Endothelial cell of umbilical vein (primary cell): Measurements from ENCODE around the gene CCSER1. TPM values are rescaled to one million over a fixed set of nuclear protein-coding genes. Genes with fewer than 3 reads are reported as not detected.

Source experiments
- BruUV-seq: library from RNA; stranded (reverse); fragments of 400-500 nt; replicated peaks from 2 replicates; lab custom pipeline; 2021; lab: Mats Ljungman, UMichigan
- CTCF ChIA-PET: fragments of 300-600, 350-600 bp; sonication (Branson Sonifier 250); formaldehyde crosslinking; loops from one replicate; lab custom pipeline; 2021; ENCODE audit warnings: antibody characterized with exemption, inconsistent platforms; lab: Charles Lee
- POLR2A ChIA-PET: fragments of 300-600, 350-600 bp; sonication (Branson Sonifier 250); formaldehyde crosslinking; loops from one replicate; lab custom pipeline; 2021; ENCODE audit warnings: antibody characterized with exemption, inconsistent platforms; lab: Charles Lee
- DNase-seq: peaks from one replicate; pipeline ENCODE4 v3.0.0-alpha.2; 2011; ENCODE audit warnings: low read depth, low spot score
- FAIRE-seq: peaks from 2 replicates; lab custom pipeline; 2011; peaks lifted over from hg19 to GRCh38; lab: Jason Lieb, UNC
- H2AFZ ChIP-seq: 2 replicates; pipeline ENCODE4 v1.6.0; 2012; ENCODE audit warnings: low read depth, low read length, control low read depth, inconsistent platforms
- H3K27ac ChIP-seq: 2 replicates; pipeline ENCODE4 v1.5.1; 2011; ENCODE audit warnings: low read depth, mild to moderate bottlenecking, control low read depth, low read length, moderate library complexity; ENCODE audit not compliant: insufficient read depth
- H3K27me3 ChIP-seq, 2 experiments: 2 replicates each; pipeline versions ENCODE4 v1.6.0 to v1.6.1; 2011; ENCODE audit warnings: low read length in 2 of 2, mixed read lengths in 1 of 2; ENCODE audit not compliant: control insufficient read depth in 2 of 2, insufficient read depth in 2 of 2
- H3K36me3 ChIP-seq, 2 experiments: 2 replicates in 1 of 2; 3 replicates in 1 of 2; pipeline ENCODE4 v1.5.1; 2011; ENCODE audit warnings: low read length in 2 of 2, mild to moderate bottlenecking in 1 of 2, moderate library complexity in 1 of 2; ENCODE audit not compliant: control insufficient read depth in 2 of 2, insufficient read depth in 2 of 2; ENCODE audit errors: extremely low read depth in 1 of 2
- H3K4me1 ChIP-seq: 3 replicates; pipeline ENCODE4 v1.5.1; 2011; ENCODE audit warnings: mild to moderate bottlenecking, low read length; ENCODE audit not compliant: control insufficient read depth, insufficient read depth; ENCODE audit errors: extremely low read depth
- H3K4me2 ChIP-seq: 2 replicates; pipeline ENCODE4 v1.6.1; 2011; ENCODE audit warnings: low read length, control low read depth, mixed read lengths; ENCODE audit not compliant: insufficient read depth
- H3K4me3 ChIP-seq, 3 experiments: fragments of 200-600 bp in 1 of 3; sonication (generic), shearing (Covaris generic) in 1 of 3; replicated peaks in 1 of 3; 2 replicates each; pipeline ENCODE4 v1.5.1; 2011 to 2016; ENCODE audit warnings: control low read depth in 3 of 3, low read length in 3 of 3, mild to moderate bottlenecking in 2 of 3, inconsistent platforms in 1 of 3, low read depth in 1 of 3, moderate library complexity in 1 of 3; ENCODE audit not compliant: insufficient read depth in 1 of 3
- H3K79me2 ChIP-seq: 2 replicates; pipeline ENCODE4 v1.6.0; 2012; ENCODE audit warnings: low read length, inconsistent platforms; ENCODE audit not compliant: control insufficient read depth, insufficient read depth
- H3K9ac ChIP-seq: replicated peaks from 2 replicates; pipeline ENCODE3; 2011; ENCODE audit warnings: low read length, control low read depth; ENCODE audit not compliant: insufficient read depth; ENCODE audit errors: extremely low read depth
- H3K9me1 ChIP-seq: replicated peaks from 3 replicates; pipeline ENCODE4 v1.6.0; 2011; ENCODE audit warnings: mild to moderate bottlenecking, low read length; ENCODE audit not compliant: control insufficient read depth, insufficient read depth; ENCODE audit errors: extremely low read depth
- H3K9me3 ChIP-seq: replicated peaks from 2 replicates; pipeline ENCODE4 v1.5.1; 2012; ENCODE audit warnings: low read length, inconsistent platforms; ENCODE audit not compliant: control insufficient read depth, insufficient read depth
- H4K20me1 ChIP-seq: replicated peaks from 2 replicates; pipeline ENCODE3; 2011; ENCODE audit warnings: mild to moderate bottlenecking, low read length; ENCODE audit not compliant: control insufficient read depth, insufficient read depth; ENCODE audit errors: extremely low read depth
- CTCF ChIP-seq, 2 donors: IDR thresholded peaks; 1 replicate in 1 of 2; 2 replicates in 1 of 2; pipeline ENCODE4 v1.5.1; 2011; ENCODE audit warnings: low read length in 2 of 2, mild to moderate bottlenecking in 2 of 2, moderate library complexity in 2 of 2, control low read depth in 1 of 2, inconsistent platforms in 1 of 2, low read depth in 1 of 2; ENCODE audit not compliant: insufficient read depth in 1 of 2; ENCODE audit errors: extremely low read depth in 1 of 2
- FOS ChIP-seq: IDR thresholded peaks from 2 replicates; pipeline ENCODE4 v1.6.1; 2011; ENCODE audit warnings: mild to moderate bottlenecking, low read length, moderate library complexity, borderline replicate concordance; ENCODE audit not compliant: insufficient read depth
- GATA2 ChIP-seq: IDR thresholded peaks from 2 replicates; pipeline ENCODE4 v1.7.0; 2011; ENCODE audit warnings: low read depth, mild to moderate bottlenecking, moderate library complexity, mixed read lengths, low read length; ENCODE audit not compliant: insufficient read length, insufficient read depth
- JUN ChIP-seq: IDR thresholded peaks from 2 replicates; pipeline ENCODE4 v1.6.1; 2011; ENCODE audit warnings: borderline replicate concordance, low read depth; ENCODE audit not compliant: insufficient read length, insufficient read depth
- MYC ChIP-seq: IDR thresholded peaks from one replicate; pipeline ENCODE4 v1.6.1; 2011; ENCODE audit warnings: mild to moderate bottlenecking, low read depth, low read length
- POLR2A ChIP-seq: IDR thresholded peaks from 2 replicates; pipeline ENCODE4 v1.6.1; 2012; ENCODE audit warnings: low read depth, mild to moderate bottlenecking, control low read depth, low read length
- POLR2AphosphoS5 ChIP-seq: IDR thresholded peaks from 2 replicates; pipeline ENCODE4 v1.6.1; 2012; ENCODE audit warnings: low read depth, mild to moderate bottlenecking, control low read depth, low read length, moderate library complexity; ENCODE audit not compliant: insufficient read depth
- dilution Hi-C: fragments of 300-500 bp; cut with MboI; formaldehyde crosslinking; loops from one replicate; pipeline ENCODE4 v1.15.0; 2019; ENCODE audit warnings: low sequenced_read_pairs; ENCODE audit not compliant: extremely low pct_ligation_motif_present
- intact Hi-C: fragments of 100-400 bp; cut with micrococcal nuclease; formaldehyde crosslinking; loops from one replicate; pipeline ENCODE4 v1.10.0; 2022
- polyA plus RNA-seq, 4 experiments: library from polyadenylated mRNA; depleted of rRNA in 3 of 4; stranded (reverse) in 3 of 4; unstranded in 1 of 4; fragments of >200 nt; gene quantifications; 2 replicates each; pipeline versions ENCODE4 v1.2.1 to v1.2.3, GENCODE V29; 2011 to 2012; ENCODE audit warnings: missing spikeins in 1 of 4
- total RNA-seq: library from RNA; stranded (reverse); gene quantifications from 2 replicates; pipeline ENCODE4 v1.2.3, GENCODE V29; 2021

The CCSER1 gene
- total and polyA plus RNA-seq, 2 donors (not counting 3 experiments of a cell fraction or from before 2014, with no cell fraction given): 0.11 to 1.8 TPM

GRCh38 chr4:90528551-90528950 lies 401.4 kb downstream of the CCSER1 start:
- no peak overlapping the region for H3K4me2 ChIP-seq
- H3K9ac ChIP-seq: no peak overlapping the region
- dilution Hi-C loops: no loop called here
- BruUV-seq: no TSS peak
- ChIA-PET CTCF (no interaction called here), POLR2A (no interaction called here)
- H3K9me3 ChIP-seq: no peaks in the 10 kb centered on the region
- TF ChIP-seq POLR2A: no peak
- TF ChIP-seq POLR2AphosphoS5: no peak
- no peak for TF ChIP-seq JUN
- intact Hi-C loops: no loop called here
- DNase-seq (no peak), FAIRE-seq (no peak)
- H3K4me1 ChIP-seq: no peaks in the 10 kb centered on the region
- H3K36me3 ChIP-seq: no peaks in the 10 kb centered on the region
- no peak overlapping the region for H3K4me3 ChIP-seq
- no peak overlapping the region for H2AFZ ChIP-seq
- H3K27me3 ChIP-seq: no peaks in the 10 kb centered on the region
- no peaks in the 10 kb centered on the region for H3K79me2 ChIP-seq
- no peaks in the 10 kb centered on the region for H4K20me1 ChIP-seq
- no peaks in the 10 kb centered on the region for H3K9me1 ChIP-seq
- H3K27ac ChIP-seq: no peak overlapping the region

GRCh38 chr4:90536408-90536807 lies 409.2 kb downstream of the CCSER1 start:
- Histone ChIP-seq H3K27me3 (no peaks in the 10 kb centered on the region), H3K79me2 (no peaks in the 10 kb centered on the region), H3K4me2 (no peak overlapping the region), H3K9me1 (no peaks in the 10 kb centered on the region), H3K36me3 (no peaks in the 10 kb centered on the region), H3K9me3 (no peaks in the 10 kb centered on the region), H3K9ac (no peak overlapping the region), H3K27ac (no peak overlapping the region), H3K4me3 (no peak overlapping the region), H2AFZ (no peak overlapping the region), H3K4me1 (no peaks in the 10 kb centered on the region), H4K20me1 (no peaks in the 10 kb centered on the region)
- FAIRE-seq (no peak), DNase-seq (no peak)
- TF ChIP-seq CTCF (IDR thresholded peaks at IDR 0.05; ENCODE audit: extremely low read depth in 1 of 2, insufficient read depth in 1 of 2, low read depth in 1 of 2, low read length in 2 of 2) (no peak), GATA2 (no peak), FOS (no peak), MYC (no peak)
- intact Hi-C loops (no loop called here), dilution Hi-C loops (no loop called here)
- no TSS peak for BruUV-seq
- POLR2A ChIA-PET: no interaction called here
- CTCF ChIA-PET: no interaction called here
